Activated CD4-positive, CD25-positive, alpha-beta regulatory T cell treated with anti-CD3 and anti-CD28 coated beads, Interleukin-2, amount 50 U/mL, for 24 hours (primary cell): ENCODE data around the gene PIBF1.
"Not testable (repeated sequence)": the region's sequence is repeated elsewhere in the genome, so short reads cannot be mapped to it uniquely, and the experiment has no call there.

Experiments
- ATAC-seq, 2 donors: fragments of 150-1000 bp; cut with Tn5 transposase; one replicate each; pipeline ENCODE4 v1.10.0; 2021; ENCODE audit warnings: mild to moderate bottlenecking in 1 of 2, moderate library complexity in 1 of 2

Gene PIBF1

GRCh38 chr13:72931311-72931710 lies 149.4 kb downstream of the PIBF1 start:
- no peak for ATAC-seq

GRCh38 chr13:72932250-72932649 lies 150.3 kb downstream of the PIBF1 start:
- no peak for ATAC-seq

- ATAC-seq, result not testable (repeated sequence)
These were observed 164.3 kb downstream of the PIBF1 start for GRCh38 chr13:72946267-72946666.

GRCh38 chr13:72952529-72953141 lies 170.7 kb downstream of the PIBF1 start:
- no peak for ATAC-seq

GRCh38 chr13:72953391-72953965 lies 171.5 kb downstream of the PIBF1 start:
- no peak for ATAC-seq

GRCh38 chr13:72959643-72960042 lies 177.7 kb downstream of the PIBF1 start:
- peak in 1 of 2 donors; percentile 69 for ATAC-seq

- no peak for ATAC-seq
These were observed 178.2 kb downstream of the PIBF1 start for GRCh38 chr13:72960114-72960513.

GRCh38 chr13:72960541-72960940 lies 178.6 kb downstream of the PIBF1 start:
- ATAC-seq, result no peak

GRCh38 chr13:72963762-72964161 lies 181.8 kb downstream of the PIBF1 start:
- no peak for ATAC-seq

GRCh38 chr13:72970301-72970880 lies 188.5 kb downstream of the PIBF1 start:
- ATAC-seq, result no peak

- ATAC-seq, result no peak
These were observed 189.0 kb downstream of the PIBF1 start for GRCh38 chr13:72970956-72971355.

- ATAC-seq, result no peak
These were observed 191.3 kb downstream of the PIBF1 start for GRCh38 chr13:72973234-72973633.

- no peak for ATAC-seq
These were observed 201.3 kb downstream of the PIBF1 start for GRCh38 chr13:72983085-72983768.

- no peak for ATAC-seq
These were observed 203.7 kb downstream of the PIBF1 start for GRCh38 chr13:72985610-72986009.

GRCh38 chr13:72986197-72986596 lies 204.3 kb downstream of the PIBF1 start:
- ATAC-seq, result no peak

GRCh38 chr13:72990953-72991352 lies 209.0 kb downstream of the PIBF1 start:
- ATAC-seq, result no peak

- no peak for ATAC-seq
These were observed 216.1 kb downstream of the PIBF1 start for GRCh38 chr13:72998012-72998411.

GRCh38 chr13:73000027-73000674 lies 218.2 kb downstream of the PIBF1 start:
- peak; percentile 27 to 46 for ATAC-seq

GRCh38 chr13:73001971-73002370 lies 220.0 kb downstream of the PIBF1 start:
- no peak for ATAC-seq

GRCh38 chr13:73011751-73012150 lies 229.8 kb downstream of the PIBF1 start:
- ATAC-seq, result no peak

GRCh38 chr13:73015805-73016204 lies 233.9 kb downstream of the PIBF1 start:
- no peak for ATAC-seq

GRCh38 chr13:73018336-73018735 lies 236.4 kb downstream of the PIBF1 start:
- no peak for ATAC-seq
